ENCODE measurements around the gene TRIM26.
"Not testable (repeated sequence)": the region's sequence is repeated elsewhere in the genome, so short reads cannot be mapped to it uniquely, and the experiment has no call there.

The TRIM26 gene

DNA sequence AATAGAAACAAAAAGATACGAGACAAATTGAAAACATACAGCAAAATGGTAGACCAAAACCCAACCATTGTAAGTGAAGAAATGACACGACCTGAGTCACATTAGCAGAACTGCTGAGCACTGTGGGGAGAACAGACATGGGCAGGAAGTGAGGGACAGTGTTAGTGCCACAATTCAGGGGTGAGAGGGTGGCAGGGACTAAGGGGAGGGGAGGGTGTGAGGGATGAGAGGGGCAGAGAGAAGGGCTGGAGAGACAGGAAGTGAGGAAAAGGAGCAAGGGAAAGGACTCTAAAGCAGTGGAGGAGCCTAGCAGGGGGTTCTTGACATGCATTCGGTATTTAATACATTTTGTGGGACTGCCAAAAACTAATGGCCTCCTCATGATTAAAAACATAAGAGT lies 45.0 kb upstream of the TRIM26 start:
- TF ChIP-seq, protein P1, sequence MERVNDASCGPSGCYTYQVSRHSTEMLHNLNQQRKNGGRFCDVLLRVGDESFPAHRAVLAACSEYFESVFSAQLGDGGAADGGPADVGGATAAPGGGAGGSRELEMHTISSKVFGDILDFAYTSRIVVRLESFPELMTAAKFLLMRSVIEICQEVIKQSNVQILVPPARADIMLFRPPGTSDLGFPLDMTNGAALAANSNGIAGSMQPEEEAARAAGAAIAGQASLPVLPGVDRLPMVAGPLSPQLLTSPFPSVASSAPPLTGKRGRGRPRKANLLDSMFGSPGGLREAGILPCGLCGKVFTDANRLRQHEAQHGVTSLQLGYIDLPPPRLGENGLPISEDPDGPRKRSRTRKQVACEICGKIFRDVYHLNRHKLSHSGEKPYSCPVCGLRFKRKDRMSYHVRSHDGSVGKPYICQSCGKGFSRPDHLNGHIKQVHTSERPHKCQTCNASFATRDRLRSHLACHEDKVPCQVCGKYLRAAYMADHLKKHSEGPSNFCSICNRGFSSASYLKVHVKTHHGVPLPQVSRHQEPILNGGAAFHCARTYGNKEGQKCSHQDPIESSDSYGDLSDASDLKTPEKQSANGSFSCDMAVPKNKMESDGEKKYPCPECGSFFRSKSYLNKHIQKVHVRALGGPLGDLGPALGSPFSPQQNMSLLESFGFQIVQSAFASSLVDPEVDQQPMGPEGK (CRISPR knock-in tag; IDR thresholded peaks at IDR 0.05; ENCODE audit: borderline replicate concordance), result no peak
- TF ChIP-seq SNAI2 (CRISPR knock-in tag; IDR thresholded peaks at IDR 0.05) (no peak), ISL1 (CRISPR knock-in tag; IDR thresholded peaks at IDR 0.05) (no peak), ZFP30 (CRISPR knock-in tag; IDR thresholded peaks at IDR 0.05) (no peak), TSHZ2 (CRISPR knock-in tag; IDR thresholded peaks at IDR 0.05) (no peak), TCF4 (CRISPR knock-in tag; IDR thresholded peaks at IDR 0.05; ENCODE audit: borderline replicate concordance) (no peak), ZNF70 (CRISPR knock-in tag; IDR thresholded peaks at IDR 0.05) (no peak), ARNTL (CRISPR knock-in tag; IDR thresholded peaks at IDR 0.05; ENCODE audit: borderline replicate concordance, low read depth) (no peak), TOX (CRISPR knock-in tag; IDR thresholded peaks at IDR 0.05; ENCODE audit: borderline replicate concordance) (no peak), ESRRG (CRISPR knock-in tag; IDR thresholded peaks at IDR 0.05) (no peak), POU6F1 (CRISPR knock-in tag; IDR thresholded peaks at IDR 0.05; ENCODE audit: borderline replicate concordance, low read depth) (no peak), CSDC2 (CRISPR knock-in tag; IDR thresholded peaks at IDR 0.05) (no peak), OSR1 (CRISPR knock-in tag; IDR thresholded peaks at IDR 0.05) (no peak), BACH2 (CRISPR knock-in tag; IDR thresholded peaks at IDR 0.05; ENCODE audit: borderline replicate concordance) (no peak), ZNF565 (CRISPR knock-in tag; conservative IDR thresholded peaks at IDR 0.05; ENCODE audit: low read depth) (no peak)

GRCh38 chr6:30252417-30252816 lies 39.2 kb upstream of the TRIM26 start:
- ATAC-seq, result not testable (repeated sequence)

More for the DNA sequence above, 45.0 kb upstream of the TRIM26 start:
- no peak for ATAC-seq

DNA sequence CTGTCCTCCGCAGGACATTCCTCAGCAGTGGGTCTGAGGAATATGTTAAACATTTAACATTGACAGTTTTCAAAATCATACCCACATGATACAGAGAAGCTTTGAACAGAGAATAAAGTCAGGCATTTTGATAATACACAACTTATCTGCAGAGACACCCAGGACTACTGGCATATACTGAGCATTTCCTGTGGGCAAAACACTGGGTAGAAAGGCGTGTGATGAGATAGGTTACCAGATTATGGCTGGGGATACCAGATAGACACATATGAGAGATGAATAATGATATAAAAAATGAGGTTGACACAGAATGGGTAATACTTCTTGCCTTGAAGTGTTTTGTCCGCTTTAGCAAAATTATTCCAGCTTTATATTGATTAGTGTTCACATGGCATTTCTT lies 31.4 kb upstream of the TRIM26 start:
- ATAC-seq, result no peak
- TF ChIP-seq TOX (CRISPR knock-in tag; IDR thresholded peaks at IDR 0.05; ENCODE audit: borderline replicate concordance), result no peak
- no peak for TF ChIP-seq ZNF8 (CRISPR knock-in tag; IDR thresholded peaks at IDR 0.05)
- TF ChIP-seq ISL1 (CRISPR knock-in tag; IDR thresholded peaks at IDR 0.05), result no peak
- TF ChIP-seq ZFP3 (CRISPR knock-in tag; IDR thresholded peaks at IDR 0.05), result no peak
- TF ChIP-seq ZNF70 (CRISPR knock-in tag; IDR thresholded peaks at IDR 0.05), result no peak

DNA sequence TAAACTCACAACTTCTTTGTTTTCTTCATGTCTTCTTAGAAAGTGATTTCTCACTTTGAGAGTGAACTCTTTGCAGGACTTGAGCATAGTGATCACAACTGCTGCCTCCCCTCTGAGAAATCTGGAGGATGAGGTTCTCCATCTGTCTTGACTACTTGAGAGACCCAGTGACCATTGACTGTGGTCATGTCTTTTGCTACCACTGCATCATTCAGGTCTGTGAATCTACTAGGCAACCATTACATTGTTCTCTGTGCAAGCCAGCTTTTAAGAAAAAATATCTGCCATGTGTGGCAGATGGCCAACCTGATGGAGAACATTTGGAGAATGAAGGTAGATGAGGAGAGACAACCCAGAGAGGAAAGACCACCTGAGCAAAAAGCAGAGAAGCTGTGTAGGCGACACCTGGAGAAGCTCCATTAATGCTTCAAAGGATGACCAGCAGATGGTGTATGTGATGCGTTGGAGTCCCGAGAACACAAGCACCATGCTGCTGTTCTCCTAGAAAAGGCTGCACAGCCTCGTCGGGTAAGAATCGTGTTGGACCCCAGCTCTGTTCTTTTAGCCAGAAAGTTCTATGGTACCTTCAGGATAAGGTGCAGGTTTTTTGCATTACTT lies 25.1 kb upstream of the TRIM26 start:
- TF ChIP-seq ZFP30 (CRISPR knock-in tag; IDR thresholded peaks at IDR 0.05), result no peak
- TF ChIP-seq PPARA (CRISPR knock-in tag; IDR thresholded peaks at IDR 0.05; ENCODE audit: borderline replicate concordance), result no peak
- no peak for TF ChIP-seq TOX (CRISPR knock-in tag; IDR thresholded peaks at IDR 0.05; ENCODE audit: borderline replicate concordance)
- TF ChIP-seq SNAI2 (CRISPR knock-in tag; IDR thresholded peaks at IDR 0.05), result no peak
- no peak for TF ChIP-seq BACH2 (CRISPR knock-in tag; IDR thresholded peaks at IDR 0.05; ENCODE audit: borderline replicate concordance)
- no peak for TF ChIP-seq ISL1 (CRISPR knock-in tag; IDR thresholded peaks at IDR 0.05)
- no peak for TF ChIP-seq OSR1 (CRISPR knock-in tag; IDR thresholded peaks at IDR 0.05)
- no peak for TF ChIP-seq ZNF565 (CRISPR knock-in tag; conservative IDR thresholded peaks at IDR 0.05; ENCODE audit: low read depth)
- no peak for TF ChIP-seq TSHZ2 (CRISPR knock-in tag; IDR thresholded peaks at IDR 0.05)
- no peak for TF ChIP-seq ZNF70 (CRISPR knock-in tag; IDR thresholded peaks at IDR 0.05)
- no peak for TF ChIP-seq GLIS3 (CRISPR knock-in tag; IDR thresholded peaks at IDR 0.05)
- TF ChIP-seq CREB5 (CRISPR knock-in tag; IDR thresholded peaks at IDR 0.05; ENCODE audit: low read depth), result no peak
- TF ChIP-seq ESRRG (CRISPR knock-in tag; IDR thresholded peaks at IDR 0.05), result no peak
- peak; percentile 49; the same call in 1 of the 3 replicates for ATAC-seq
